Lung (tissue), 12 donors: Measurements from ENCODE around the gene KCNG4. TPM values are rescaled to one million over a fixed set of nuclear protein-coding genes. Genes with fewer than 3 reads are reported as not detected.

Source experiments
- ATAC-seq: fragments of 200-7000 bp; cut with Tn5 transposase; one replicate; pipeline ENCODE4 v1.9.1; 2020; ENCODE audit warnings: moderate number of reproducible peaks; ENCODE audit not compliant: insufficient read depth, low FRiP score
- DNase-seq, 3 donors: peaks; one replicate each; pipeline ENCODE4 v3.0.0-alpha.2; 2013 to 2017
- H3K27ac ChIP-seq, 2 donors: one replicate each; pipeline ENCODE4 v1.5.1; 2013; ENCODE audit warnings: mild to moderate bottlenecking in 2 of 2, moderate library complexity in 2 of 2, control low read depth in 1 of 2, inconsistent platforms in 1 of 2, low read depth in 1 of 2, low read length in 1 of 2
- H3K27me3 ChIP-seq, 3 donors: one replicate each; pipeline ENCODE4 v1.5.1; 2013; ENCODE audit warnings: low read length in 2 of 3; ENCODE audit not compliant: control insufficient read depth in 3 of 3, insufficient read depth in 3 of 3
- H3K36me3 ChIP-seq, 4 donors: one replicate each; pipeline ENCODE4 v1.5.1; 2013; ENCODE audit warnings: low read length in 4 of 4, mild to moderate bottlenecking in 1 of 4, moderate library complexity in 1 of 4; ENCODE audit not compliant: control insufficient read depth in 4 of 4, insufficient read depth in 4 of 4
- H3K4me1 ChIP-seq, 5 donors: one replicate each; pipeline ENCODE4 v1.5.1; 2013; ENCODE audit warnings: low read length in 5 of 5, mild to moderate bottlenecking in 2 of 5, moderate library complexity in 1 of 5; ENCODE audit not compliant: control insufficient read depth in 5 of 5, insufficient read depth in 5 of 5
- H3K4me3 ChIP-seq: one replicate; pipeline ENCODE4 v1.5.1; 2013; ENCODE audit warnings: mild to moderate bottlenecking, control low read depth, moderate library complexity
- H3K9ac ChIP-seq, 2 donors: one replicate each; pipeline ENCODE4 v1.5.1; 2013; ENCODE audit warnings: low read length in 2 of 2, control low read depth in 1 of 2; ENCODE audit not compliant: insufficient read depth in 1 of 2
- H3K9me3 ChIP-seq, 4 donors: one replicate each; pipeline ENCODE4 v1.5.1; 2013; ENCODE audit warnings: low read length in 3 of 4, mild to moderate bottlenecking in 1 of 4, moderate library complexity in 1 of 4; ENCODE audit not compliant: control insufficient read depth in 4 of 4, insufficient read depth in 3 of 4
- CTCF ChIP-seq: IDR thresholded peaks from 2 replicates; pipeline ENCODE4 v1.5.1; 2012; ENCODE audit warnings: mild to moderate bottlenecking; ENCODE audit errors: control extremely low read depth, extremely low read depth
- WGBS, 2 donors: extraction: QIAGEN DNeasy Blood & Tissue Kit; methylation state at CpG; one replicate each; pipeline ENCODE4 v1.1.7; 2013; 5-methylcytosine and 5-hydroxymethylcytosine counted together
- polyA plus RNA-seq, 2 donors: library from polyadenylated mRNA; stranded (reverse); fragments of 200-250 nt; gene quantifications; one replicate each; pipeline ENCODE4 v1.2.1, GENCODE V29; 2013
- total RNA-seq, 2 donors: library from RNA; depleted of rRNA in 1 of 2; stranded (reverse); fragments of >200 nt in 1 of 2; gene quantifications; one replicate each; pipeline ENCODE4 v1.2.1, GENCODE V29; 2014 to 2021
- donor health status: control.
- donor health status: control.
- donor health status: Bipolar disorder and iron deficiency.
- donor health status: healthy.
- donor health status: DM: yes; HTN: yes; CAD: no.

Gene KCNG4
- total and polyA plus RNA-seq, 4 donors, result not detected

GRCh38 chr16:84182104-84182503 is 57.7 kb downstream of the KCNG4 start:
- DNase-seq, result no peak
- Histone ChIP-seq H3K9me3 (no peaks in the 10 kb centered on the region), H3K27ac (no peak overlapping the region), H3K4me1 (peaks cover 0 to 12% (median 2%) of the 10 kb centered on the region in 5 donors), H3K36me3 (peaks cover 3 to 56% (median 20%) of the 10 kb centered on the region in 4 donors), H3K27me3 (no peaks in the 10 kb centered on the region), H3K4me3 (no peak overlapping the region), H3K9ac (no peak overlapping the region)
- TF ChIP-seq CTCF, result no peak
- no peak for ATAC-seq
- 96 to 99% methylated on average over 18 of the region's 18 CpGs for WGBS, 2 donors

GRCh38 chr16:84181144-84181915 is 58.5 kb downstream of the KCNG4 start:
- peaks cover 0 to 18% (median 4%) of the 10 kb centered on the region in 5 donors for H3K4me1 ChIP-seq
- WGBS, 2 donors, result 89 to 95% methylated on average over 41 of the region's 41 CpGs
- no peak overlapping the region for H3K9ac ChIP-seq
- H3K9me3 ChIP-seq, result no peaks in the 10 kb centered on the region
- peaks cover 3 to 56% (median 20%) of the 10 kb centered on the region in 4 donors for H3K36me3 ChIP-seq
- DNase-seq (no peak), ATAC-seq (no peak)
- no peak overlapping the region for H3K4me3 ChIP-seq
- H3K27ac ChIP-seq, result no peak overlapping the region
- TF ChIP-seq CTCF, result no peak
- no peaks in the 10 kb centered on the region for H3K27me3 ChIP-seq

- no peak overlapping the region for H3K27ac ChIP-seq
- ATAC-seq (no peak), DNase-seq (no peak)
- 82 to 90% methylated on average over 16 to 21 of the region's 21 CpGs for WGBS, 2 donors
- H3K4me3 ChIP-seq, result no peak overlapping the region
- peaks cover 3 to 56% (median 20%) of the 10 kb centered on the region in 4 donors for H3K36me3 ChIP-seq
- peaks cover 0 to 19% (median 4%) of the 10 kb centered on the region in 5 donors for H3K4me1 ChIP-seq
- no peak overlapping the region for H3K9ac ChIP-seq
- no peak for TF ChIP-seq CTCF
- no peaks in the 10 kb centered on the region for H3K9me3 ChIP-seq
- H3K27me3 ChIP-seq, result no peaks in the 10 kb centered on the region
Measured at GRCh38 chr16:84180519-84181140, 59.2 kb downstream of the KCNG4 start.
